Liver (tissue), 9 donors: ENCODE results near the gene KERA. TPM values are rescaled to one million over a fixed set of nuclear protein-coding genes. Genes with fewer than 3 reads are reported as not detected.

ENCODE experiments used
- DNase-seq: peaks from one replicate; pipeline ENCODE4 v3.0.0-alpha.2; 2017; ENCODE audit warnings: low spot score
- H3K27ac ChIP-seq, 2 donors: one replicate each; pipeline ENCODE4 v1.7.0; 2013; ENCODE audit warnings: inconsistent platforms in 2 of 2, low read length in 2 of 2, control low read depth in 1 of 2, low read depth in 1 of 2, mild to moderate bottlenecking in 1 of 2
- H3K27me3 ChIP-seq, 4 donors: one replicate each; pipeline versions ENCODE4 v1.6.1 to v1.7.0; 2013; ENCODE audit warnings: low read length in 3 of 4, inconsistent platforms in 1 of 4, mild to moderate bottlenecking in 1 of 4, moderate library complexity in 1 of 4; ENCODE audit not compliant: control insufficient read depth in 4 of 4, insufficient read depth in 4 of 4
- H3K36me3 ChIP-seq, 4 donors: one replicate each; pipeline versions ENCODE4 v1.6.1 to v1.7.0; 2013; ENCODE audit warnings: low read length in 3 of 4, mild to moderate bottlenecking in 3 of 4, low read depth in 1 of 4, moderate library complexity in 1 of 4; ENCODE audit not compliant: control insufficient read depth in 4 of 4, insufficient read depth in 3 of 4
- H3K4me1 ChIP-seq, 4 donors: one replicate each; pipeline versions ENCODE4 v1.6.1 to v1.7.0; 2013; ENCODE audit warnings: low read length in 3 of 4, mild to moderate bottlenecking in 3 of 4, moderate library complexity in 1 of 4; ENCODE audit not compliant: control insufficient read depth in 4 of 4, insufficient read depth in 4 of 4
- H3K4me3 ChIP-seq, 3 donors: one replicate each; pipeline versions ENCODE4 v1.6.1 to v1.7.0; 2013; ENCODE audit warnings: low read length in 3 of 3, control low read depth in 1 of 3, low read depth in 1 of 3, mild to moderate bottlenecking in 1 of 3
- H3K9ac ChIP-seq, 2 donors: one replicate each; pipeline ENCODE4 v1.7.0; 2013; ENCODE audit warnings: low read length in 2 of 2, mild to moderate bottlenecking in 2 of 2, moderate library complexity in 2 of 2, control low read depth in 1 of 2, low read depth in 1 of 2
- H3K9me3 ChIP-seq, 4 donors: one replicate each; pipeline versions ENCODE4 v1.6.1 to v1.7.0; 2013; ENCODE audit warnings: low read length in 3 of 4; ENCODE audit not compliant: control insufficient read depth in 4 of 4
- FOXA1 ChIP-seq: IDR thresholded peaks from 2 replicates; pipeline ENCODE4 v1.6.1; 2016; ENCODE audit warnings: antibody characterized with exemption
- FOXA2 ChIP-seq: IDR thresholded peaks from 2 replicates; pipeline ENCODE4 v1.6.1; 2016; ENCODE audit warnings: antibody characterized with exemption
- GABPA ChIP-seq, 2 donors: IDR thresholded peaks in 1 of 2; conservative IDR thresholded peaks in 1 of 2; 2 replicates each; pipeline ENCODE4 v1.6.1; 2016; ENCODE audit warnings: antibody characterized with exemption in 2 of 2, mild to moderate bottlenecking in 1 of 2, moderate library complexity in 1 of 2
- HNF4A ChIP-seq, 2 donors: conservative IDR thresholded peaks; 2 replicates each; pipeline ENCODE4 v1.6.1; 2016; ENCODE audit warnings: antibody characterized with exemption in 2 of 2, mild to moderate bottlenecking in 2 of 2
- HNF4G ChIP-seq: IDR thresholded peaks from 2 replicates; pipeline ENCODE4 v1.6.1; 2016; ENCODE audit warnings: antibody characterized with exemption
- JUND ChIP-seq, 2 donors: IDR thresholded peaks; 2 replicates each; pipeline ENCODE4 v1.6.1; 2016; ENCODE audit warnings: antibody characterized with exemption in 2 of 2
- MAX ChIP-seq: IDR thresholded peaks from 2 replicates; pipeline ENCODE4 v1.6.1; 2016; ENCODE audit warnings: antibody characterized with exemption
- NR2F2 ChIP-seq: IDR thresholded peaks from 2 replicates; pipeline ENCODE4 v1.6.1; 2016; ENCODE audit warnings: antibody characterized with exemption
- RAD21 ChIP-seq, 2 donors: IDR thresholded peaks; 2 replicates each; pipeline ENCODE4 v1.6.1; 2016; ENCODE audit warnings: antibody characterized with exemption in 2 of 2, mild to moderate bottlenecking in 2 of 2
- RXRA ChIP-seq, 2 donors: IDR thresholded peaks; 2 replicates each; pipeline ENCODE4 v1.6.1; 2017 to 2018; ENCODE audit warnings: antibody characterized with exemption in 2 of 2, mild to moderate bottlenecking in 1 of 2
- SP1 ChIP-seq: IDR thresholded peaks from 2 replicates; pipeline ENCODE4 v1.6.1; 2018; ENCODE audit warnings: antibody characterized with exemption, mild to moderate bottlenecking
- TAF1 ChIP-seq: conservative IDR thresholded peaks from 2 replicates; pipeline ENCODE4 v1.6.1; 2016; ENCODE audit warnings: antibody characterized with exemption, mild to moderate bottlenecking
- YY1 ChIP-seq: IDR thresholded peaks from 2 replicates; pipeline ENCODE4 v1.6.1; 2016; ENCODE audit warnings: antibody characterized with exemption, mild to moderate bottlenecking
- WGBS: extraction: QIAGEN DNeasy Blood & Tissue Kit; methylation state at CpG from one replicate; pipeline ENCODE4 v1.1.7; 2013; 5-methylcytosine and 5-hydroxymethylcytosine counted together
- polyA plus RNA-seq, 2 donors: library from polyadenylated mRNA; stranded (reverse) in 1 of 2; unstranded in 1 of 2; fragments of 200-250 nt in 1 of 2; fragments of >200 nt in 1 of 2; fragmentation: Nextera tagmentation in 1 of 2; extraction: Ambion mirVana in 1 of 2; gene quantifications; one replicate each; pipeline versions ENCODE4 v1.2.1 to v1.2.3, GENCODE V29; 2013 to 2015
- total RNA-seq, 2 donors: library from RNA; depleted of rRNA; stranded (reverse); fragments of >200 nt; gene quantifications; one replicate each; pipeline ENCODE4 v1.2.3, GENCODE V29; 2014
- TF ChIP-seq, protein P1 (sequence below): IDR thresholded peaks from 2 replicates; pipeline ENCODE4 v1.6.1; 2016; ENCODE audit warnings: antibody characterized with exemption
- TF ChIP-seq, protein P2 (sequence below): IDR thresholded peaks from 2 replicates; pipeline ENCODE4 v1.6.1; 2016; ENCODE audit warnings: antibody characterized with exemption, mild to moderate bottlenecking
- TF ChIP-seq, protein P3 (sequence below): IDR thresholded peaks from 2 replicates; pipeline ENCODE4 v1.6.1; 2016; ENCODE audit warnings: antibody characterized with exemption
- donor health status: healthy.
- donor health status: healthy.
- donor health status: healthy.
- donor health status: healthy.
- donor health status: healthy.

Gene KERA
- total and polyA plus RNA-seq, 4 donors: not detected

- no peak overlapping the region for H3K9ac ChIP-seq
- peaks cover 0 to 2% (median 0%) of the 10 kb centered on the region in 4 donors for H3K27me3 ChIP-seq
- no peak for TF ChIP-seq RAD21 (IDR thresholded peaks at IDR 0.05)
- TF ChIP-seq GABPA (IDR thresholded peaks at IDR 0.05 in 1 of 2, conservative IDR thresholded peaks at IDR 0.05 in 1 of 2): no peak
- TF ChIP-seq JUND (IDR thresholded peaks at IDR 0.05): no peak
- TF ChIP-seq, protein P1, sequence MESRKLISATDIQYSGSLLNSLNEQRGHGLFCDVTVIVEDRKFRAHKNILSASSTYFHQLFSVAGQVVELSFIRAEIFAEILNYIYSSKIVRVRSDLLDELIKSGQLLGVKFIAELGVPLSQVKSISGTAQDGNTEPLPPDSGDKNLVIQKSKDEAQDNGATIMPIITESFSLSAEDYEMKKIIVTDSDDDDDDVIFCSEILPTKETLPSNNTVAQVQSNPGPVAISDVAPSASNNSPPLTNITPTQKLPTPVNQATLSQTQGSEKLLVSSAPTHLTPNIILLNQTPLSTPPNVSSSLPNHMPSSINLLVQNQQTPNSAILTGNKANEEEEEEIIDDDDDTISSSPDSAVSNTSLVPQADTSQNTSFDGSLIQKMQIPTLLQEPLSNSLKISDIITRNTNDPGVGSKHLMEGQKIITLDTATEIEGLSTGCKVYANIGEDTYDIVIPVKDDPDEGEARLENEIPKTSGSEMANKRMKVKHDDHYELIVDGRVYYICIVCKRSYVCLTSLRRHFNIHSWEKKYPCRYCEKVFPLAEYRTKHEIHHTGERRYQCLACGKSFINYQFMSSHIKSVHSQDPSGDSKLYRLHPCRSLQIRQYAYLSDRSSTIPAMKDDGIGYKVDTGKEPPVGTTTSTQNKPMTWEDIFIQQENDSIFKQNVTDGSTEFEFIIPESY: no peak
- no peak for TF ChIP-seq SP1
- TF ChIP-seq MAX: no peak
- TF ChIP-seq FOXA1: no peak
- TF ChIP-seq YY1: no peak
- TF ChIP-seq FOXA2: no peak
- TF ChIP-seq HNF4G: no peak
- TF ChIP-seq RXRA (IDR thresholded peaks at IDR 0.05): no peak
- TF ChIP-seq, protein P2, sequence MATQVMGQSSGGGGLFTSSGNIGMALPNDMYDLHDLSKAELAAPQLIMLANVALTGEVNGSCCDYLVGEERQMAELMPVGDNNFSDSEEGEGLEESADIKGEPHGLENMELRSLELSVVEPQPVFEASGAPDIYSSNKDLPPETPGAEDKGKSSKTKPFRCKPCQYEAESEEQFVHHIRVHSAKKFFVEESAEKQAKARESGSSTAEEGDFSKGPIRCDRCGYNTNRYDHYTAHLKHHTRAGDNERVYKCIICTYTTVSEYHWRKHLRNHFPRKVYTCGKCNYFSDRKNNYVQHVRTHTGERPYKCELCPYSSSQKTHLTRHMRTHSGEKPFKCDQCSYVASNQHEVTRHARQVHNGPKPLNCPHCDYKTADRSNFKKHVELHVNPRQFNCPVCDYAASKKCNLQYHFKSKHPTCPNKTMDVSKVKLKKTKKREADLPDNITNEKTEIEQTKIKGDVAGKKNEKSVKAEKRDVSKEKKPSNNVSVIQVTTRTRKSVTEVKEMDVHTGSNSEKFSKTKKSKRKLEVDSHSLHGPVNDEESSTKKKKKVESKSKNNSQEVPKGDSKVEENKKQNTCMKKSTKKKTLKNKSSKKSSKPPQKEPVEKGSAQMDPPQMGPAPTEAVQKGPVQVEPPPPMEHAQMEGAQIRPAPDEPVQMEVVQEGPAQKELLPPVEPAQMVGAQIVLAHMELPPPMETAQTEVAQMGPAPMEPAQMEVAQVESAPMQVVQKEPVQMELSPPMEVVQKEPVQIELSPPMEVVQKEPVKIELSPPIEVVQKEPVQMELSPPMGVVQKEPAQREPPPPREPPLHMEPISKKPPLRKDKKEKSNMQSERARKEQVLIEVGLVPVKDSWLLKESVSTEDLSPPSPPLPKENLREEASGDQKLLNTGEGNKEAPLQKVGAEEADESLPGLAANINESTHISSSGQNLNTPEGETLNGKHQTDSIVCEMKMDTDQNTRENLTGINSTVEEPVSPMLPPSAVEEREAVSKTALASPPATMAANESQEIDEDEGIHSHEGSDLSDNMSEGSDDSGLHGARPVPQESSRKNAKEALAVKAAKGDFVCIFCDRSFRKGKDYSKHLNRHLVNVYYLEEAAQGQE: no peak
- TF ChIP-seq TAF1: no peak
- TF ChIP-seq, protein P3, sequence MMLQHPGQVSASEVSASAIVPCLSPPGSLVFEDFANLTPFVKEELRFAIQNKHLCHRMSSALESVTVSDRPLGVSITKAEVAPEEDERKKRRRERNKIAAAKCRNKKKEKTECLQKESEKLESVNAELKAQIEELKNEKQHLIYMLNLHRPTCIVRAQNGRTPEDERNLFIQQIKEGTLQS: no peak
- no peak for TF ChIP-seq NR2F2
- no peak for DNase-seq
- H3K36me3 ChIP-seq: no peaks in the 10 kb centered on the region
- no peak overlapping the region for H3K27ac ChIP-seq
- 69% methylated on average over 4 of the region's 4 CpGs for WGBS
- H3K4me1 ChIP-seq: no peaks in the 10 kb centered on the region
- H3K4me3 ChIP-seq: no peak overlapping the region
- H3K9me3 ChIP-seq: no peaks in the 10 kb centered on the region
Measured at GRCh38 chr12:91053951-91054715, 3.7 kb downstream of the KERA start.

DNA sequence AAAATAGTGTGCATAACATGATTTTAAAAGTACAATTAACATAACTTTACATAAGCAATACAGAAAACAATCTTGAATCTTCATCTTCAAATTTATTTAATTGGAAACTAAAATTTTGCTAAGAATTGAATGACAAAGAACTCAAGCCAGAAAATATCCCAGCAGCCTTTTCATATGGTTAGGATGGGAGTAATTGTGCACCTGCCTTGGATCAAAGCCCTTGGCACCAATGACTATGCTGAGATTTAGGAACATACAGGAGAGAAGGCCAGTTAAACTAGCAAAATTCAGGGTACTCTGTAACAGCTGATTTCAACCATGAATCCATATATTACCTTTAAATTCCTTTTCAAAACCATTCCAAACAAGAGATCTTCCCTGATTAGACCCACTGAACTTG, 5.8 kb downstream of the KERA start:
- Histone ChIP-seq H3K4me3 (no peak overlapping the region), H3K36me3 (no peaks in the 10 kb centered on the region), H3K27me3 (peaks cover 0 to 2% (median 0%) of the 10 kb centered on the region in 4 donors), H3K27ac (no peak overlapping the region), H3K4me1 (no peaks in the 10 kb centered on the region), H3K9ac (no peak overlapping the region), H3K9me3 (no peaks in the 10 kb centered on the region)
- no peak for DNase-seq
- TF ChIP-seq HNF4A (conservative IDR thresholded peaks at IDR 0.05): no peak
- TF ChIP-seq, protein P2: no peak
- TF ChIP-seq, protein P3: no peak
